Liver (tissue), 9 donors: ENCODE measurements around the gene GALNT17. TPM values are rescaled to one million over a fixed set of nuclear protein-coding genes. Genes with fewer than 3 reads are reported as not detected.

Experiments used
- DNase-seq: peaks from one replicate; pipeline ENCODE4 v3.0.0-alpha.2; 2017; ENCODE audit warnings: low spot score
- H3K27ac ChIP-seq, 2 donors: one replicate each; pipeline ENCODE4 v1.7.0; 2013; ENCODE audit warnings: inconsistent platforms in 2 of 2, low read length in 2 of 2, control low read depth in 1 of 2, low read depth in 1 of 2, mild to moderate bottlenecking in 1 of 2
- H3K27me3 ChIP-seq, 4 donors: one replicate each; pipeline versions ENCODE4 v1.6.1 to v1.7.0; 2013; ENCODE audit warnings: low read length in 3 of 4, inconsistent platforms in 1 of 4, mild to moderate bottlenecking in 1 of 4, moderate library complexity in 1 of 4; ENCODE audit not compliant: control insufficient read depth in 4 of 4, insufficient read depth in 4 of 4
- H3K36me3 ChIP-seq, 4 donors: one replicate each; pipeline versions ENCODE4 v1.6.1 to v1.7.0; 2013; ENCODE audit warnings: low read length in 3 of 4, mild to moderate bottlenecking in 3 of 4, low read depth in 1 of 4, moderate library complexity in 1 of 4; ENCODE audit not compliant: control insufficient read depth in 4 of 4, insufficient read depth in 3 of 4
- H3K4me1 ChIP-seq, 4 donors: one replicate each; pipeline versions ENCODE4 v1.6.1 to v1.7.0; 2013; ENCODE audit warnings: low read length in 3 of 4, mild to moderate bottlenecking in 3 of 4, moderate library complexity in 1 of 4; ENCODE audit not compliant: control insufficient read depth in 4 of 4, insufficient read depth in 4 of 4
- H3K4me3 ChIP-seq, 3 donors: one replicate each; pipeline versions ENCODE4 v1.6.1 to v1.7.0; 2013; ENCODE audit warnings: low read length in 3 of 3, control low read depth in 1 of 3, low read depth in 1 of 3, mild to moderate bottlenecking in 1 of 3
- H3K9ac ChIP-seq, 2 donors: one replicate each; pipeline ENCODE4 v1.7.0; 2013; ENCODE audit warnings: low read length in 2 of 2, mild to moderate bottlenecking in 2 of 2, moderate library complexity in 2 of 2, control low read depth in 1 of 2, low read depth in 1 of 2
- H3K9me3 ChIP-seq, 4 donors: one replicate each; pipeline versions ENCODE4 v1.6.1 to v1.7.0; 2013; ENCODE audit warnings: low read length in 3 of 4; ENCODE audit not compliant: control insufficient read depth in 4 of 4
- ATF3 ChIP-seq: IDR thresholded peaks from 2 replicates; pipeline ENCODE4 v1.6.1; 2016; ENCODE audit warnings: antibody characterized with exemption
- CTCF ChIP-seq: fragments of 150-350 bp; IDR thresholded peaks from 2 replicates; pipeline ENCODE4 v1.5.1; 2017; ENCODE audit warnings: improper control_type of control experiment, low read depth, low read length; ENCODE audit not compliant: missing input control
- EGR1 ChIP-seq, 2 donors: IDR thresholded peaks; 2 replicates each; pipeline ENCODE4 v1.6.1; 2016 to 2018; ENCODE audit warnings: antibody characterized with exemption in 2 of 2, low read depth in 2 of 2
- FOXA1 ChIP-seq: IDR thresholded peaks from 2 replicates; pipeline ENCODE4 v1.6.1; 2016; ENCODE audit warnings: antibody characterized with exemption
- FOXA2 ChIP-seq: IDR thresholded peaks from 2 replicates; pipeline ENCODE4 v1.6.1; 2016; ENCODE audit warnings: antibody characterized with exemption
- GABPA ChIP-seq, 2 donors: IDR thresholded peaks in 1 of 2; conservative IDR thresholded peaks in 1 of 2; 2 replicates each; pipeline ENCODE4 v1.6.1; 2016; ENCODE audit warnings: antibody characterized with exemption in 2 of 2, mild to moderate bottlenecking in 1 of 2, moderate library complexity in 1 of 2
- HNF4A ChIP-seq, 2 donors: conservative IDR thresholded peaks; 2 replicates each; pipeline ENCODE4 v1.6.1; 2016; ENCODE audit warnings: antibody characterized with exemption in 2 of 2, mild to moderate bottlenecking in 2 of 2
- HNF4G ChIP-seq: IDR thresholded peaks from 2 replicates; pipeline ENCODE4 v1.6.1; 2016; ENCODE audit warnings: antibody characterized with exemption
- JUND ChIP-seq, 2 donors: IDR thresholded peaks; 2 replicates each; pipeline ENCODE4 v1.6.1; 2016; ENCODE audit warnings: antibody characterized with exemption in 2 of 2
- MAX ChIP-seq: IDR thresholded peaks from 2 replicates; pipeline ENCODE4 v1.6.1; 2016; ENCODE audit warnings: antibody characterized with exemption
- NR2F2 ChIP-seq: IDR thresholded peaks from 2 replicates; pipeline ENCODE4 v1.6.1; 2016; ENCODE audit warnings: antibody characterized with exemption
- RAD21 ChIP-seq, 2 donors: IDR thresholded peaks; 2 replicates each; pipeline ENCODE4 v1.6.1; 2016; ENCODE audit warnings: antibody characterized with exemption in 2 of 2, mild to moderate bottlenecking in 2 of 2
- RXRA ChIP-seq, 2 donors: IDR thresholded peaks; 2 replicates each; pipeline ENCODE4 v1.6.1; 2017 to 2018; ENCODE audit warnings: antibody characterized with exemption in 2 of 2, mild to moderate bottlenecking in 1 of 2
- SP1 ChIP-seq: IDR thresholded peaks from 2 replicates; pipeline ENCODE4 v1.6.1; 2018; ENCODE audit warnings: antibody characterized with exemption, mild to moderate bottlenecking
- TAF1 ChIP-seq: conservative IDR thresholded peaks from 2 replicates; pipeline ENCODE4 v1.6.1; 2016; ENCODE audit warnings: antibody characterized with exemption, mild to moderate bottlenecking
- YY1 ChIP-seq: IDR thresholded peaks from 2 replicates; pipeline ENCODE4 v1.6.1; 2016; ENCODE audit warnings: antibody characterized with exemption, mild to moderate bottlenecking
- ZBTB33 ChIP-seq: IDR thresholded peaks from 2 replicates; pipeline ENCODE4 v1.6.1; 2016; ENCODE audit warnings: antibody characterized with exemption
- WGBS: extraction: QIAGEN DNeasy Blood & Tissue Kit; methylation state at CpG from one replicate; pipeline ENCODE4 v1.1.7; 2013; 5-methylcytosine and 5-hydroxymethylcytosine counted together
- polyA plus RNA-seq, 2 donors: library from polyadenylated mRNA; stranded (reverse) in 1 of 2; unstranded in 1 of 2; fragments of 200-250 nt in 1 of 2; fragments of >200 nt in 1 of 2; fragmentation: Nextera tagmentation in 1 of 2; extraction: Ambion mirVana in 1 of 2; gene quantifications; one replicate each; pipeline versions ENCODE4 v1.2.1 to v1.2.3, GENCODE V29; 2013 to 2015
- total RNA-seq, 2 donors: library from RNA; depleted of rRNA; stranded (reverse); fragments of >200 nt; gene quantifications; one replicate each; pipeline ENCODE4 v1.2.3, GENCODE V29; 2014
- TF ChIP-seq, protein P1 (sequence below): IDR thresholded peaks from 2 replicates; pipeline ENCODE4 v1.6.1; 2016; ENCODE audit warnings: antibody characterized with exemption, mild to moderate bottlenecking
- donor health status: healthy.
- donor health status: healthy.
- donor health status: healthy.
- donor health status: healthy.
- donor health status: healthy.

The GALNT17 gene
- total and polyA plus RNA-seq, 4 donors, result 0.10 to 0.42 (median 0.37) TPM; not detected in 1

DNA sequence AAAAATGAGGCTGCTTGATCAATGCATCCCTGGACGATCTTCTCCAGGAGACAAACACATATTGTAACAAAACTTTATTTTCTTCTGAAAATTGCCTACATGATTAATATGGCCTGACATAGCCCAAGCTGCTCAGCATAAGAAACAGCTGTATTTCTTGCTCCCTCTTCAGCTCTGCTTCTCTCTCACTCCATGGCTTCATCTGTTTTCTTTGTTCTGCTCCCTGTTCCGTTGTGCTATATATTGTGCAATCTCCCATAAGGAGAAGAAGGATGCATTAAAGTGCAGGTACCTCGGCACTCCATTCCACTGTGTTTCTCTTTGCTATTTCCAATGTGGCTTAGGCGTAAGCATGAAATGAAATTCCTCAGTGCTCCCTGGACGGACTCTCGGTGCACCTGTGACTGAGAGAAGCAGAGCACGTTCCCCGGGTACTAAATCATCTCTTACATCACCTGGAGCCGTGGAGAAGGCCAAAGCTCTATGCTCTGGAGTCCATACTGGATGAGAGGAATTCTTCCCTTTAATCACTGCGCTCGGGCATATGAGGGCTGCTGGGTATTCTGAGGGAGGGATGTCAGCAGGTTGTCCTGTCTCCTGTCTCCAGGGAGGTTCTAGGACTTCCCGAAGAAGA, 254.3 kb downstream of the GALNT17 start:
- Histone ChIP-seq H3K9ac (no peak overlapping the region), H3K9me3 (peaks cover 0 to 14% (median 0%) of the 10 kb centered on the region in 4 donors), H3K4me1 (no peaks in the 10 kb centered on the region), H3K27me3 (no peaks in the 10 kb centered on the region), H3K36me3 (no peaks in the 10 kb centered on the region), H3K4me3 (no peak overlapping the region), H3K27ac (no peak overlapping the region)
- WGBS, result 77% methylated on average over 12 of the region's 12 CpGs
- TF ChIP-seq RXRA (IDR thresholded peaks at IDR 0.05) (no peak), FOXA1 (no peak), ATF3 (no peak), RAD21 (IDR thresholded peaks at IDR 0.05) (no peak), MAX (no peak)
- no peak for DNase-seq

GRCh38 chr7:71388181-71388580, 256.2 kb downstream of the GALNT17 start:
- Histone ChIP-seq H3K27ac (no peak overlapping the region), H3K9me3 (peaks cover 0 to 10% (median 1%) of the 10 kb centered on the region in 4 donors), H3K9ac (no peak overlapping the region), H3K4me3 (no peak overlapping the region), H3K36me3 (no peaks in the 10 kb centered on the region), H3K4me1 (no peaks in the 10 kb centered on the region), H3K27me3 (no peaks in the 10 kb centered on the region)
- 89% methylated on average over 14 of the region's 14 CpGs for WGBS
- TF ChIP-seq EGR1 (IDR thresholded peaks at IDR 0.05; ENCODE audit: low read depth in 2 of 2) (no peak), JUND (IDR thresholded peaks at IDR 0.05) (no peak), MAX (no peak), HNF4G (no peak), YY1 (no peak), SP1 (no peak), RAD21 (IDR thresholded peaks at IDR 0.05) (no peak), CTCF (no peak), RXRA (IDR thresholded peaks at IDR 0.05) (no peak), NR2F2 (no peak), TAF1 (no peak), GABPA (IDR thresholded peaks at IDR 0.05 in 1 of 2, conservative IDR thresholded peaks at IDR 0.05 in 1 of 2) (no peak), FOXA1 (no peak), HNF4A (conservative IDR thresholded peaks at IDR 0.05) (no peak), ATF3 (no peak), FOXA2 (no peak), ZBTB33 (no peak)
- TF ChIP-seq, protein P1, sequence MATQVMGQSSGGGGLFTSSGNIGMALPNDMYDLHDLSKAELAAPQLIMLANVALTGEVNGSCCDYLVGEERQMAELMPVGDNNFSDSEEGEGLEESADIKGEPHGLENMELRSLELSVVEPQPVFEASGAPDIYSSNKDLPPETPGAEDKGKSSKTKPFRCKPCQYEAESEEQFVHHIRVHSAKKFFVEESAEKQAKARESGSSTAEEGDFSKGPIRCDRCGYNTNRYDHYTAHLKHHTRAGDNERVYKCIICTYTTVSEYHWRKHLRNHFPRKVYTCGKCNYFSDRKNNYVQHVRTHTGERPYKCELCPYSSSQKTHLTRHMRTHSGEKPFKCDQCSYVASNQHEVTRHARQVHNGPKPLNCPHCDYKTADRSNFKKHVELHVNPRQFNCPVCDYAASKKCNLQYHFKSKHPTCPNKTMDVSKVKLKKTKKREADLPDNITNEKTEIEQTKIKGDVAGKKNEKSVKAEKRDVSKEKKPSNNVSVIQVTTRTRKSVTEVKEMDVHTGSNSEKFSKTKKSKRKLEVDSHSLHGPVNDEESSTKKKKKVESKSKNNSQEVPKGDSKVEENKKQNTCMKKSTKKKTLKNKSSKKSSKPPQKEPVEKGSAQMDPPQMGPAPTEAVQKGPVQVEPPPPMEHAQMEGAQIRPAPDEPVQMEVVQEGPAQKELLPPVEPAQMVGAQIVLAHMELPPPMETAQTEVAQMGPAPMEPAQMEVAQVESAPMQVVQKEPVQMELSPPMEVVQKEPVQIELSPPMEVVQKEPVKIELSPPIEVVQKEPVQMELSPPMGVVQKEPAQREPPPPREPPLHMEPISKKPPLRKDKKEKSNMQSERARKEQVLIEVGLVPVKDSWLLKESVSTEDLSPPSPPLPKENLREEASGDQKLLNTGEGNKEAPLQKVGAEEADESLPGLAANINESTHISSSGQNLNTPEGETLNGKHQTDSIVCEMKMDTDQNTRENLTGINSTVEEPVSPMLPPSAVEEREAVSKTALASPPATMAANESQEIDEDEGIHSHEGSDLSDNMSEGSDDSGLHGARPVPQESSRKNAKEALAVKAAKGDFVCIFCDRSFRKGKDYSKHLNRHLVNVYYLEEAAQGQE, result no peak
- no peak for DNase-seq
